ENCODE results near the gene TRAF2. TPM values are rescaled to one million over a fixed set of nuclear protein-coding genes. Genes with fewer than 3 reads are reported as not detected.

The TRAF2 gene
- total and polyA plus RNA-seq, 2 of the 8 experiments (the other 6 are each of a cell fraction or from before 2014, with no cell fraction given), result 26.9 to 50.2 TPM

DNA sequence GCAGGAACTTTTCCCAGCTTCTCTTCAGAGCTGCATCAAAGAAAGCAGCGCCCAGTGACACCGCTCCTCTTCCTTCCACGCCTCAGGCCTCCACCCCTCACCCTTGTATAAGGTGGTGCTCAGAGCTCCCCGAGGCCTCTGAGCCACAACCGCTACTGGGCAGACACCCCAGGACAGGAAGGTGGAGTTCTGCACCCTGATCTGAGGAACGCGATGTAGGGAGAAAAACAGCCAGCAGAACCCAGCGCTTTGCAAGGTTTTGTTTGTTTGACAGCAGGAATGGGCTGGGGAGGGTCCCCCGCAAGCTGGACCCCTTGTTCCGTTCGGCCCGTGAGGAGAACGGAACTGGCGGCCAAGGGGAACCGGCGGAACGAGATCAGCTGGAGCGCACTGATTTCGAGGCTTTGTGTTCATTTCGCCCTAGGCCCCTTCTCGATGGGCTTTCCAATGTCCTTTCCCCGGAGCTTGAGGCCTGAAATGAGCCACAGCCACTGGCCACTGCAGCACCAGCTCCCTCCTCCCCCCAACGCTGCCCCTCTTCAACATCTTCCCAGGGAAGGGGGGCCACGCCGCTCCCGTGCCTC, 24.4 kb upstream of the TRAF2 start:
- Histone ChIP-seq H3K18ac (ENCODE audit: extremely low read depth, low read length) (no peak overlapping the region), H3K9ac (replicated peaks in 1 of 4; ENCODE audit: extremely low read depth in 1 of 4, low read depth in 3 of 4, low read length in 3 of 4) (no peak overlapping the region), H3K27me3 (replicated peaks in 1 of 4; ENCODE audit: control insufficient read depth in 3 of 4, extremely low read depth in 1 of 4, insufficient read depth in 3 of 4, low read length in 3 of 4) (no peaks in the 10 kb centered on the region), H2BK12ac (ENCODE audit: low read depth, low read length) (no peak overlapping the region), H3K14ac (ENCODE audit: insufficient read length) (no peak overlapping the region), H3K9me3 (ENCODE audit: insufficient read depth in 2 of 2, low read depth in 1 of 2, low read length in 1 of 2) (no peaks in the 10 kb centered on the region; a peak in 1 of 4 replicates), H2BK5ac (ENCODE audit: low read depth, low read length) (no peak overlapping the region), H4K5ac (ENCODE audit: insufficient read length, low read depth, low read length) (no peak overlapping the region), H3K79me1 (ENCODE audit: low read depth, low read length) (peaks cover 10% of the 10 kb centered on the region), H2AFZ (ENCODE audit: low read length) (no peak overlapping the region), H3K56ac (replicated peaks; ENCODE audit: insufficient read length, low read depth, low read length) (no peak overlapping the region), H3K4me2 (ENCODE audit: insufficient read depth in 1 of 2, low read depth in 2 of 2, low read length in 2 of 2) (no peak overlapping the region), H3K4me3 (ENCODE audit: extremely low read depth in 1 of 4, insufficient read depth in 2 of 4, low read depth in 3 of 4, low read length in 4 of 4) (no peak overlapping the region), H3K79me2 (ENCODE audit: control insufficient read depth in 1 of 2, insufficient read depth in 2 of 2, low read length in 2 of 2) (peaks cover 5 to 17% of the 10 kb centered on the region in 2 experiments; a peak in 3 of 4 replicates), H3K23ac (ENCODE audit: insufficient read length) (no peak overlapping the region), H3K4ac (replicated peaks; ENCODE audit: insufficient read length, low read depth, low read length) (no peak overlapping the region), H3K4me1 (replicated peaks in 1 of 4; ENCODE audit: control insufficient read depth in 3 of 4, insufficient read depth in 4 of 4, low read length in 3 of 4) (peaks cover 0 to 6% (median 5%) of the 10 kb centered on the region in 4 experiments; a peak in 5 of 7 replicates), H3K23me2 (ENCODE audit: low read depth, low read length) (peaks cover 5% of the 10 kb centered on the region; the same call in 1 of the 2 replicates), H2BK15ac (ENCODE audit: low read length) (no peak overlapping the region), H3K36me3 (ENCODE audit: control insufficient read depth in 2 of 4, insufficient read depth in 4 of 4, low read length in 3 of 4) (peaks cover 11 to 34% (median 27%) of the 10 kb centered on the region in 4 experiments), H2BK20ac (ENCODE audit: low read length) (no peak overlapping the region), H4K20me1 (replicated peaks in 1 of 2; ENCODE audit: control insufficient read depth in 1 of 2, insufficient read depth in 2 of 2, low read length in 2 of 2) (peaks cover 7 to 38% of the 10 kb centered on the region in 2 experiments), H2BK120ac (replicated peaks; ENCODE audit: low read depth, low read length) (no peak overlapping the region), H4K8ac (ENCODE audit: extremely low read depth, insufficient read depth, low read length) (no peak overlapping the region), H3K27ac (ENCODE audit: low read depth, low read length) (no peak overlapping the region), H2AK5ac (ENCODE audit: low read depth, low read length) (no peak overlapping the region), H4K91ac (replicated peaks; ENCODE audit: insufficient read length, low read length) (no peak overlapping the region)
- no peak for FAIRE-seq
- 89% methylated on average over 22 of the region's 26 CpGs; no CpG with 5 or more reads in 1 of the 2 experiments for WGBS, 2 experiments (ENCODE audit: extremely low coverage in 1 of 2, insufficient coverage in 1 of 2, insufficient read length in 1 of 2, insufficient replicate concordance in 2 of 2, low coverage in 1 of 2, low lambda C conversion rate in 2 of 2, missing lambda C conversion rate in 1 of 2)
- ChIA-PET CTCF (ENCODE audit: partially characterized antibody) (interaction anchor here (1.0 to 2.5 kb wide), 6 partner anchors 14 to 173 kb away, joined by 3 to 8 read pairs (median 6); partner anchors contain the start of gene AJM1), POLR2A (ENCODE audit: partially characterized antibody) (interaction anchor here (0.9 to 16.2 kb wide), 7 partner anchors 8 to 45 kb away, joined by 3 to 248 read pairs (median 6); partner anchors contain the start of genes AJM1 and MAMDC4)
- TF ChIP-seq CEBPB (IDR thresholded peaks at IDR 0.05; ENCODE audit: low read depth, low read length) (no peak), CHD1 (IDR thresholded peaks at IDR 0.05; ENCODE audit: low read depth, low read length) (no peak), BCL11A (IDR thresholded peaks at IDR 0.05; ENCODE audit: low read depth in 2 of 2, low read length in 2 of 2) (no peak), SAP30 (IDR thresholded peaks at IDR 0.05; ENCODE audit: insufficient read depth, insufficient replicate concordance, low read length) (no peak), ASH2L (IDR thresholded peaks at IDR 0.05; ENCODE audit: low read length) (no peak), ZNF274 (IDR thresholded peaks at IDR 0.05; ENCODE audit: borderline replicate concordance, extremely low read depth, low read length) (no peak), SP1 (IDR thresholded peaks at IDR 0.05; ENCODE audit: low read depth, low read length) (no peak), RFX5 (IDR thresholded peaks at IDR 0.05; ENCODE audit: borderline replicate concordance, low read depth, low read length) (no peak), TCF12 (IDR thresholded peaks at IDR 0.05; ENCODE audit: low read depth, low read length) (no peak), NANOG (IDR thresholded peaks at IDR 0.05; ENCODE audit: insufficient read depth, low read depth, low read length, poor library complexity, severe bottlenecking) (no peak), SP4 (IDR thresholded peaks at IDR 0.05; ENCODE audit: low read length) (no peak), HDAC6 (IDR thresholded peaks at IDR 0.05; ENCODE audit: low read depth, low read length) (no peak)
- TF ChIP-seq, protein P1, sequence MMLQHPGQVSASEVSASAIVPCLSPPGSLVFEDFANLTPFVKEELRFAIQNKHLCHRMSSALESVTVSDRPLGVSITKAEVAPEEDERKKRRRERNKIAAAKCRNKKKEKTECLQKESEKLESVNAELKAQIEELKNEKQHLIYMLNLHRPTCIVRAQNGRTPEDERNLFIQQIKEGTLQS (IDR thresholded peaks at IDR 0.05; ENCODE audit: insufficient read depth, low read depth, low read length), result no peak
- DNase-seq (ENCODE audit: low read depth in 1 of 2, low spot score in 2 of 2), result no peak

Measured in H1 (cell line).